HepG2 (cell line): ENCODE measurements around the gene CYTH1. TPM values are rescaled to one million over a fixed set of nuclear protein-coding genes. Genes with fewer than 3 reads are reported as not detected.
A peak's percentile ranks its signal among the peaks of the same experiment; 100 is the strongest.

ENCODE experiments used
- HDAC1 ChIP-seq: sonication (generic); formaldehyde crosslinking; IDR thresholded peaks from 2 replicates; pipeline ENCODE4 v1.5.1; 2020; ENCODE audit warnings: mild to moderate bottlenecking, missing genetic modification reagents
- KAT8 ChIP-seq: IDR thresholded peaks from 2 replicates; pipeline ENCODE4 v1.6.1; 2016; ENCODE audit warnings: missing genetic modification reagents, missing compliant biosample characterization
- MLLT10 ChIP-seq: sonication (generic); formaldehyde crosslinking; IDR thresholded peaks from 2 replicates; pipeline ENCODE4 v1.4.0; 2020; ENCODE audit warnings: missing genetic modification reagents
- POGK ChIP-seq: sonication (generic); formaldehyde crosslinking; conservative IDR thresholded peaks from 2 replicates; pipeline ENCODE4 v1.8.0; 2022; ENCODE audit warnings: mild to moderate bottlenecking, moderate library complexity, missing genetic modification reagents
- TOE1 ChIP-seq: sonication (generic); formaldehyde crosslinking; IDR thresholded peaks from 2 replicates; pipeline ENCODE4 v1.4.0; 2020; ENCODE audit warnings: mild to moderate bottlenecking, missing genetic modification reagents
- ZFX ChIP-seq: sonication (generic); formaldehyde crosslinking; IDR thresholded peaks from 2 replicates; pipeline ENCODE4 v1.4.0; 2020; ENCODE audit warnings: mild to moderate bottlenecking, low read depth, missing genetic modification reagents, moderate library complexity
- ZHX1 ChIP-seq: sonication (generic); formaldehyde crosslinking; IDR thresholded peaks from 2 replicates; pipeline ENCODE4 v1.8.1; 2022; ENCODE audit warnings: low read depth, mild to moderate bottlenecking, missing genetic modification reagents
- ZNF263 ChIP-seq: sonication (generic); formaldehyde crosslinking; IDR thresholded peaks from 2 replicates; pipeline ENCODE4 v1.4.0; 2020; ENCODE audit warnings: missing genetic modification reagents
- ZNF274 ChIP-seq: sonication (generic); formaldehyde crosslinking; IDR thresholded peaks from 2 replicates; pipeline ENCODE4 v1.5.1; 2020; ENCODE audit warnings: mild to moderate bottlenecking, missing genetic modification reagents
- ZNF563 ChIP-seq: sonication (generic); formaldehyde crosslinking; IDR thresholded peaks from 2 replicates; pipeline ENCODE4 v1.8.0; 2022; ENCODE audit warnings: mild to moderate bottlenecking, moderate library complexity, missing genetic modification reagents
- ZNF891 ChIP-seq: sonication (generic); formaldehyde crosslinking; IDR thresholded peaks from 2 replicates; pipeline ENCODE4 v1.5.0; 2020; ENCODE audit warnings: mild to moderate bottlenecking, missing genetic modification reagents
- polyA plus RNA-seq, 8 experiments: library from polyadenylated mRNA; depleted of rRNA in 3 of 8; stranded (reverse) in 7 of 8; unstranded in 1 of 8; fragments of >200 nt; fragmentation: Illumina TruSeq in 4 of 8; extraction: Trizol in 4 of 8; gene quantifications; 2 replicates each; pipeline versions ENCODE4 v1.2.1 to v1.2.3, GENCODE V29; 2011 to 2016; ENCODE audit warnings: low read depth in 4 of 8, missing spikeins in 1 of 8, mixed read lengths in 1 of 8; ENCODE audit not compliant: insufficient read depth in 1 of 8
- total RNA-seq, 5 experiments: library from RNA; depleted of rRNA; stranded (reverse); fragments of >200 nt; fragmentation: Illumina TruSeq; extraction: Trizol; gene quantifications; 2 replicates each; pipeline ENCODE4 v1.2.3, GENCODE V29; 2016; ENCODE audit warnings: low read depth in 1 of 5
- TF ChIP-seq, protein P1 (sequence below): sonication (generic); formaldehyde crosslinking; IDR thresholded peaks from 2 replicates; pipeline ENCODE4 v1.4.0; 2020; ENCODE audit warnings: mild to moderate bottlenecking, missing genetic modification reagents
- TF ChIP-seq, protein P2 (sequence below): sonication (generic); formaldehyde crosslinking; IDR thresholded peaks from 2 replicates; pipeline ENCODE4 v1.5.0; 2020; ENCODE audit warnings: mild to moderate bottlenecking, low read depth, missing genetic modification reagents, borderline replicate concordance

Gene CYTH1
- total and polyA plus RNA-seq, 2 of the 13 experiments (the other 11 are each of a cell fraction or from before 2014, with no cell fraction given), result 20.1 to 48.9 TPM

GRCh38 chr17:78780335-78780734 is 1.7 kb downstream of the CYTH1 start (continued):
- TF ChIP-seq, protein P1, sequence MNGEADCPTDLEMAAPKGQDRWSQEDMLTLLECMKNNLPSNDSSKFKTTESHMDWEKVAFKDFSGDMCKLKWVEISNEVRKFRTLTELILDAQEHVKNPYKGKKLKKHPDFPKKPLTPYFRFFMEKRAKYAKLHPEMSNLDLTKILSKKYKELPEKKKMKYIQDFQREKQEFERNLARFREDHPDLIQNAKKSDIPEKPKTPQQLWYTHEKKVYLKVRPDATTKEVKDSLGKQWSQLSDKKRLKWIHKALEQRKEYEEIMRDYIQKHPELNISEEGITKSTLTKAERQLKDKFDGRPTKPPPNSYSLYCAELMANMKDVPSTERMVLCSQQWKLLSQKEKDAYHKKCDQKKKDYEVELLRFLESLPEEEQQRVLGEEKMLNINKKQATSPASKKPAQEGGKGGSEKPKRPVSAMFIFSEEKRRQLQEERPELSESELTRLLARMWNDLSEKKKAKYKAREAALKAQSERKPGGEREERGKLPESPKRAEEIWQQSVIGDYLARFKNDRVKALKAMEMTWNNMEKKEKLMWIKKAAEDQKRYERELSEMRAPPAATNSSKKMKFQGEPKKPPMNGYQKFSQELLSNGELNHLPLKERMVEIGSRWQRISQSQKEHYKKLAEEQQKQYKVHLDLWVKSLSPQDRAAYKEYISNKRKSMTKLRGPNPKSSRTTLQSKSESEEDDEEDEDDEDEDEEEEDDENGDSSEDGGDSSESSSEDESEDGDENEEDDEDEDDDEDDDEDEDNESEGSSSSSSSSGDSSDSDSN (CRISPR knock-in tag), result peak; percentile 7; the same call in 1 of the 2 replicates
- TF ChIP-seq POGK (CRISPR knock-in tag), result no peak
- no peak for TF ChIP-seq TOE1 (CRISPR knock-in tag)
- TF ChIP-seq, protein P2, sequence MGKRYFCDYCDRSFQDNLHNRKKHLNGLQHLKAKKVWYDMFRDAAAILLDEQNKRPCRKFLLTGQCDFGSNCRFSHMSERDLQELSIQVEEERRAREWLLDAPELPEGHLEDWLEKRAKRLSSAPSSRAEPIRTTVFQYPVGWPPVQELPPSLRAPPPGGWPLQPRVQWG, result no peak
- 0 out of 2 replicates have a peak, but pooled peaks have one; percentile 20 for TF ChIP-seq ZNF274 (CRISPR knock-in tag)
- TF ChIP-seq ZNF891 (CRISPR knock-in tag), result 0 out of 2 replicates have a peak, but pooled peaks have one; percentile 19
- TF ChIP-seq KAT8 (CRISPR knock-in tag), result 0 out of 2 replicates have a peak, but pooled peaks have one; percentile 1
- TF ChIP-seq ZFX, result 0 out of 2 replicates have a peak, but pooled peaks have one; percentile 2
- 0 out of 2 replicates have a peak, but pooled peaks have one; percentile 57 for TF ChIP-seq ZNF563 (CRISPR knock-in tag)
- no peak for TF ChIP-seq ZHX1
- peak; percentile 37; the same call in 1 of the 2 replicates for TF ChIP-seq ZNF263 (CRISPR knock-in tag)
- no peak for TF ChIP-seq MLLT10 (CRISPR knock-in tag)
- TF ChIP-seq HDAC1, result no peak
